ENCODE measurements around the gene ZNF396.

GRCh38 chr18:35374708-35375107, 2.4 kb downstream of the ZNF396 start:
- no peak for TF ChIP-seq POLR2A (IDR thresholded peaks at IDR 0.05)
- no peak for TF ChIP-seq CTCF (IDR thresholded peaks at IDR 0.05)
